HCT116 (cell line): ENCODE results near the gene TLCD1. TPM values are rescaled to one million over a fixed set of nuclear protein-coding genes. Genes with fewer than 3 reads are reported as not detected.

Experiments
- ATAC-seq: fragments of 200-7000 bp; cut with Tn5 transposase; 2 replicates; pipeline ENCODE4 v1.9.1; 2020; ENCODE audit warnings: mild to moderate bottlenecking, moderate library complexity
- BruUV-seq: library from RNA; stranded (reverse); fragments of 400-500 nt; replicated peaks from 2 replicates; lab custom pipeline; 2021; lab: Mats Ljungman, UMichigan
- CTCF ChIA-PET: fragments of 300-600 bp; sonication (Branson Sonifier 250); formaldehyde crosslinking; loops from one replicate; lab custom pipeline; 2021; ENCODE audit warnings: antibody characterized with exemption; lab: Charles Lee
- POLR2A ChIA-PET: fragments of 300-600, 350-600 bp; sonication (Branson Sonifier 250); formaldehyde crosslinking; loops from one replicate; lab custom pipeline; 2021; ENCODE audit warnings: antibody characterized with exemption; lab: Charles Lee
- RAD21 ChIA-PET, 2 experiments: fragments of 300-600 bp; sonication (Branson Sonifier 250); formaldehyde crosslinking; loops; one replicate each; lab custom pipeline; 2023; ENCODE audit warnings: low total read pairs in 2 of 2; ENCODE audit not compliant: uncharacterized antibody in 2 of 2, unreplicated experiment in 2 of 2, low non-redundant PET in 1 of 2; lab: Charles Lee
- DNase-seq: peaks from one replicate; pipeline ENCODE4 v3.0.0-alpha.2; 2010; ENCODE audit warnings: low read depth, low spot score
- H2AFZ ChIP-seq: fragments of 200-600 bp; shearing (Covaris generic), sonication (generic); 2 replicates; pipeline ENCODE4 v1.6.1; 2017; ENCODE audit warnings: low read depth, mixed run types, mixed read lengths, antibody characterized with exemption, low read length; ENCODE audit not compliant: poor library complexity, severe bottlenecking
- H3K27ac ChIP-seq: 2 replicates; pipeline ENCODE4 v1.5.1; 2012; ENCODE audit warnings: low read depth, low read length
- H3K27me3 ChIP-seq: fragments of 200-600 bp; sonication (generic); 2 replicates; pipeline ENCODE4 v1.6.1; 2016; ENCODE audit warnings: mixed run types, low read length, mixed read lengths; ENCODE audit not compliant: insufficient read depth
- H3K36me3 ChIP-seq, 2 experiments: fragments of 200-500 bp in 1 of 2; fragments of 200-600 bp in 1 of 2; sonication (Bioruptor generic) in 1 of 2; sonication (generic) in 1 of 2; 2 replicates each; pipeline versions ENCODE4 v1.5.1 to v1.6.1; 2014 to 2016; ENCODE audit warnings: low read length in 2 of 2, inconsistent platforms in 1 of 2, mixed read lengths in 1 of 2, mixed run types in 1 of 2; ENCODE audit not compliant: insufficient read depth in 2 of 2, control insufficient read depth in 1 of 2
- H3K4me1 ChIP-seq, 2 experiments: fragments of 200-600 bp in 1 of 2; sonication (generic) in 1 of 2; 2 replicates each; pipeline versions ENCODE4 v1.5.1 to v1.6.1; 2012 to 2017; ENCODE audit warnings: low read length in 2 of 2, inconsistent platforms in 1 of 2, mild to moderate bottlenecking in 1 of 2, mixed read lengths in 1 of 2, mixed run types in 1 of 2, moderate library complexity in 1 of 2; ENCODE audit not compliant: insufficient read depth in 2 of 2, control insufficient read depth in 1 of 2
- H3K4me2 ChIP-seq: fragments of 200-600 bp; sonication (generic); 2 replicates; pipeline ENCODE4 v1.6.1; 2017; ENCODE audit warnings: mixed run types, low read length, mixed read lengths
- H3K4me3 ChIP-seq, 2 experiments: fragments of 200-600 bp in 1 of 2; sonication (generic) in 1 of 2; replicated peaks in 1 of 2; 2 replicates each; pipeline ENCODE4 v1.5.1; 2011 to 2016; ENCODE audit warnings: low read length in 2 of 2, control low read depth in 1 of 2, low read depth in 1 of 2, mild to moderate bottlenecking in 1 of 2, mixed read lengths in 1 of 2, mixed run types in 1 of 2
- H3K79me2 ChIP-seq: fragments of 200-600 bp; sonication (generic); 2 replicates; pipeline ENCODE4 v1.6.1; 2017; ENCODE audit warnings: mild to moderate bottlenecking, mixed run types, low read length, moderate library complexity, mixed read lengths; ENCODE audit not compliant: insufficient read depth
- H3K9ac ChIP-seq: fragments of 200-600 bp; sonication (generic); 2 replicates; pipeline ENCODE4 v1.6.1; 2016; ENCODE audit warnings: low read length, mixed read lengths
- H3K9me2 ChIP-seq: fragments of 200-600 bp; sonication (generic), shearing (Covaris generic); 2 replicates; pipeline ENCODE4 v1.6.1; 2017; ENCODE audit warnings: mixed run types, mild to moderate bottlenecking, moderate library complexity; ENCODE audit not compliant: insufficient read depth
- H3K9me3 ChIP-seq, 2 experiments: fragments of 200-500 bp in 1 of 2; fragments of 200-600 bp in 1 of 2; sonication (Bioruptor generic) in 1 of 2; sonication (generic) in 1 of 2; 2 replicates each; pipeline ENCODE4 v1.6.1; 2014 to 2017; ENCODE audit warnings: low read length in 2 of 2, mixed read lengths in 2 of 2, inconsistent platforms in 1 of 2, low read depth in 1 of 2, mild to moderate bottlenecking in 1 of 2, mixed run types in 1 of 2, moderate library complexity in 1 of 2; ENCODE audit not compliant: control insufficient read depth in 1 of 2, insufficient read depth in 1 of 2
- H4K20me1 ChIP-seq: fragments of 200-600 bp; sonication (generic), shearing (Covaris generic); 2 replicates; pipeline ENCODE4 v1.6.1; 2017; ENCODE audit warnings: mixed run types, mild to moderate bottlenecking, moderate library complexity; ENCODE audit not compliant: insufficient read depth
- CBX3 ChIP-seq: IDR thresholded peaks from 2 replicates; pipeline ENCODE4 v1.6.1; 2012; ENCODE audit warnings: low read depth
- CTCF ChIP-seq, 3 experiments: fragments of 200-600 bp in 1 of 3; sonication (generic) in 1 of 3; IDR thresholded peaks in 2 of 3; conservative IDR thresholded peaks in 1 of 3; 2 replicates each; pipeline ENCODE4 v1.5.1; 2012 to 2017; ENCODE audit warnings: low read depth in 2 of 3, low read length in 2 of 3, antibody characterized with exemption in 1 of 3, borderline replicate concordance in 1 of 3, control low read depth in 1 of 3, mild to moderate bottlenecking in 1 of 3, mixed read lengths in 1 of 3, mixed run types in 1 of 3, moderate library complexity in 1 of 3; ENCODE audit not compliant: insufficient read depth in 1 of 3
- ELF1 ChIP-seq: IDR thresholded peaks from 2 replicates; pipeline ENCODE4 v1.6.1; 2012; ENCODE audit warnings: low read depth, borderline replicate concordance
- EZH2 ChIP-seq: fragments of 200-600 bp; sonication (generic); IDR thresholded peaks from 2 replicates; pipeline ENCODE4 v1.6.1; 2017; ENCODE audit warnings: antibody characterized with exemption, mixed run types
- EZH2phosphoT487 ChIP-seq: fragments of 200-600 bp; IDR thresholded peaks from 2 replicates; pipeline ENCODE4 v1.6.1; 2018; ENCODE audit warnings: antibody characterized with exemption, borderline replicate concordance
- FOSL1 ChIP-seq: IDR thresholded peaks from 2 replicates; pipeline ENCODE4 v1.6.1; 2012; ENCODE audit warnings: low read depth
- MAX ChIP-seq: IDR thresholded peaks from 2 replicates; pipeline ENCODE4 v1.6.1; 2012
- POLR2A ChIP-seq: IDR thresholded peaks from 2 replicates; pipeline ENCODE4 v1.7.0; 2011; ENCODE audit warnings: borderline replicate concordance; ENCODE audit not compliant: insufficient read depth, insufficient read length; ENCODE audit errors: extremely low read depth
- POLR2AphosphoS5 ChIP-seq: IDR thresholded peaks from 2 replicates; pipeline ENCODE4 v1.6.1; 2011; ENCODE audit warnings: mild to moderate bottlenecking, low read depth, low read length, moderate library complexity
- RAD21 ChIP-seq: IDR thresholded peaks from 2 replicates; pipeline ENCODE4 v1.6.1; 2012; ENCODE audit warnings: low read depth, mild to moderate bottlenecking
- REST ChIP-seq: IDR thresholded peaks from 2 replicates; pipeline ENCODE4 v1.6.1; 2012; ENCODE audit warnings: low read depth
- SP1 ChIP-seq: IDR thresholded peaks from 2 replicates; pipeline ENCODE4 v1.6.1; 2012; ENCODE audit warnings: low read depth
- SRF ChIP-seq: IDR thresholded peaks from 2 replicates; pipeline ENCODE4 v1.6.1; 2012; ENCODE audit warnings: low read depth
- ZBTB33 ChIP-seq: IDR thresholded peaks from 2 replicates; pipeline ENCODE4 v1.6.1; 2011; ENCODE audit warnings: mild to moderate bottlenecking, low read length, moderate library complexity; ENCODE audit not compliant: insufficient replicate concordance; ENCODE audit errors: extremely low read depth
- ZFX ChIP-seq: fragments of 450-650 bp; IDR thresholded peaks from 2 replicates; pipeline ENCODE4 v1.6.1; 2017
- intact Hi-C: fragments of 100-400 bp; cut with micrococcal nuclease; formaldehyde crosslinking; loops from 2 replicates; pipeline ENCODE4 v1.10.0; 2022
- total RNA-seq: library from RNA; stranded (reverse); gene quantifications from one replicate; pipeline ENCODE4 v1.2.1, GENCODE V29; 2021; ENCODE audit not compliant: unreplicated experiment

The TLCD1 gene
- total RNA-seq, 1 experiment from 2014 or later = 28.3 TPM

- TF ChIP-seq CTCF (IDR thresholded peaks at IDR 0.05 in 2 of 3, conservative IDR thresholded peaks at IDR 0.05 in 1 of 3; ENCODE audit: borderline replicate concordance in 1 of 3, insufficient read depth in 1 of 3, low read depth in 2 of 3, low read length in 2 of 3) (no peak), RAD21 (no peak), ELF1 (no peak), SP1 (no peak), EZH2 (no peak)
- TF ChIP-seq, all 23 proteins: peak for 0
These were observed 14.6 kb upstream of the TLCD1 start (continued) for GRCh38 chr17:28740406-28741357.

GRCh38 chr17:28738680-28739384, 12.8 kb upstream of the TLCD1 start:
- H3K9ac ChIP-seq = no peak overlapping the region
- ChIA-PET POLR2A (interaction anchor here (1.6 kb wide), 1 partner anchor 10 kb away, joined by 4 read pairs; the partner anchor contains the start of gene NEK8), CTCF (no interaction called here), RAD21 (no interaction called here)
- ATAC-seq = no peak
- H3K27ac ChIP-seq = no peak overlapping the region
- intact Hi-C loops = no loop called here
- no peaks in the 10 kb centered on the region for H3K27me3 ChIP-seq
- H3K9me3 ChIP-seq = no peaks in the 10 kb centered on the region
- no TSS peak for BruUV-seq
- H3K36me3 ChIP-seq = no peaks in the 10 kb centered on the region
- peaks cover 22 to 40% of the 10 kb centered on the region in 2 experiments for H3K4me1 ChIP-seq
- DNase-seq = no peak
- H3K4me3 ChIP-seq = no peak overlapping the region
- no peaks in the 10 kb centered on the region for H3K9me2 ChIP-seq
- no peak overlapping the region for H2AFZ ChIP-seq
- H3K4me2 ChIP-seq = no peak overlapping the region
- H3K79me2 ChIP-seq = no peaks in the 10 kb centered on the region
- no peaks in the 10 kb centered on the region for H4K20me1 ChIP-seq
- no peak for TF ChIP-seq CBX3
- TF ChIP-seq REST = no peak
- no peak for TF ChIP-seq ELF1
- no peak for TF ChIP-seq ZBTB33
- no peak for TF ChIP-seq SP1
- TF ChIP-seq MAX = no peak
- no peak for TF ChIP-seq POLR2AphosphoS5
- no peak for TF ChIP-seq ZFX
- TF ChIP-seq FOSL1 = no peak
- TF ChIP-seq EZH2 = no peak
- TF ChIP-seq POLR2A = no peak
- no peak for TF ChIP-seq SRF
- no peak for TF ChIP-seq EZH2phosphoT487
